WTC11 (cell line): Measurements from ENCODE around the gene PTPRK. TPM values are rescaled to one million over a fixed set of nuclear protein-coding genes. Genes with fewer than 3 reads are reported as not detected.

Experiments used
- ATAC-seq: fragments of 200-7000 bp; cut with Tn5 transposase; 2 replicates; pipeline ENCODE4 v1.10.0; 2021; ENCODE audit warnings: mild to moderate bottlenecking, moderate library complexity
- CTCF ChIA-PET: fragments of 300-600 bp; sonication (Branson Sonifier 250); formaldehyde crosslinking; loops from one replicate; lab custom pipeline; 2021; ENCODE audit warnings: antibody characterized with exemption; lab: Charles Lee
- POLR2A ChIA-PET: fragments of 350-600 bp; sonication (Branson Sonifier 250); formaldehyde crosslinking; loops from one replicate; lab custom pipeline; 2021; ENCODE audit warnings: antibody characterized with exemption; lab: Charles Lee
- DNase-seq: peaks from one replicate; pipeline ENCODE4 v3.0.0; 2021; ENCODE audit warnings: low spot score
- H3K27ac Mint-ChIP-seq: 2 replicates; pipeline ENCODE4 v1.8.0; 2021; ENCODE audit warnings: mixed read lengths
- H3K27me3 Mint-ChIP-seq: 2 replicates; pipeline ENCODE4 v1.8.0; 2021; ENCODE audit warnings: low read depth, mild to moderate bottlenecking, moderate library complexity, mixed read lengths
- H3K36me3 Mint-ChIP-seq: 2 replicates; pipeline ENCODE4 v1.8.0; 2021; ENCODE audit warnings: mixed read lengths
- H3K4me1 Mint-ChIP-seq: 2 replicates; pipeline ENCODE4 v1.8.0; 2022; ENCODE audit warnings: mixed read lengths
- H3K4me3 Mint-ChIP-seq: 2 replicates; pipeline ENCODE4 v1.8.0; 2021; ENCODE audit warnings: mild to moderate bottlenecking, moderate library complexity, mixed read lengths
- H3K9me3 Mint-ChIP-seq: 2 replicates; pipeline ENCODE4 v1.8.0; 2021; ENCODE audit warnings: mixed read lengths
- CREM ChIP-seq: sonication (generic); formaldehyde crosslinking; IDR thresholded peaks from 2 replicates; pipeline ENCODE4 v1.8.1; 2022; ENCODE audit warnings: mild to moderate bottlenecking, missing genetic modification reagents, moderate library complexity
- GABPB1 ChIP-seq: sonication (generic); formaldehyde crosslinking; IDR thresholded peaks from 2 replicates; pipeline ENCODE4 v1.8.1; 2023; ENCODE audit warnings: mild to moderate bottlenecking, missing genetic modification reagents
- GTF2I ChIP-seq: fragments of 250-450 bp; sonication (Bioruptor Pico); conservative IDR thresholded peaks from 2 replicates; pipeline ENCODE4 v1.4.0; 2021; ENCODE audit warnings: mild to moderate bottlenecking
- IRF2 ChIP-seq: sonication (generic); formaldehyde crosslinking; IDR thresholded peaks from 2 replicates; pipeline ENCODE4 v1.8.0; 2022; ENCODE audit warnings: low read depth, missing genetic modification reagents, borderline replicate concordance
- MXD4 ChIP-seq: fragments of 250-450 bp; sonication (Bioruptor Pico); IDR thresholded peaks from 2 replicates; pipeline ENCODE4 v1.8.0; 2021; ENCODE audit warnings: mild to moderate bottlenecking, moderate library complexity, borderline replicate concordance
- NR3C1 ChIP-seq: sonication (generic); formaldehyde crosslinking; conservative IDR thresholded peaks from 2 replicates; pipeline ENCODE4 v1.8.1; 2023; ENCODE audit warnings: low read depth, mild to moderate bottlenecking, missing genetic modification reagents
- OVOL2 ChIP-seq: fragments of 250-450 bp; sonication (Bioruptor Pico); IDR thresholded peaks from 2 replicates; pipeline ENCODE4 v1.9.0; 2021; ENCODE audit warnings: mild to moderate bottlenecking, borderline replicate concordance
- RELA ChIP-seq: sonication (generic); formaldehyde crosslinking; IDR thresholded peaks from 2 replicates; pipeline ENCODE4 v1.8.1; 2022; ENCODE audit warnings: missing genetic modification reagents, mild to moderate bottlenecking, borderline replicate concordance
- SP1 ChIP-seq: sonication (generic); formaldehyde crosslinking; conservative IDR thresholded peaks from 2 replicates; pipeline ENCODE4 v1.8.1; 2022; ENCODE audit warnings: missing genetic modification reagents
- TEAD4 ChIP-seq: sonication (generic); formaldehyde crosslinking; IDR thresholded peaks from 2 replicates; pipeline ENCODE4 v1.8.0; 2022; ENCODE audit warnings: mild to moderate bottlenecking, missing genetic modification reagents
- ZNF121 ChIP-seq: sonication (generic); formaldehyde crosslinking; IDR thresholded peaks from 2 replicates; pipeline ENCODE4 v1.8.0; 2023; ENCODE audit warnings: missing genetic modification reagents
- total RNA-seq: library from RNA; stranded (reverse); gene quantifications from 3 replicates; pipeline ENCODE4 v1.2.3, GENCODE V29; 2021
- TF ChIP-seq, protein P1 (sequence below): sonication (generic); formaldehyde crosslinking; IDR thresholded peaks from 2 replicates; pipeline ENCODE4 v1.8.1; 2023; ENCODE audit warnings: mild to moderate bottlenecking, missing genetic modification reagents
- TF ChIP-seq, protein P2 (sequence below): sonication (generic); formaldehyde crosslinking; conservative IDR thresholded peaks from 2 replicates; pipeline ENCODE4 v1.8.1; 2022; ENCODE audit warnings: mild to moderate bottlenecking, missing genetic modification reagents
- TF ChIP-seq, protein P3 (sequence below): sonication (generic); formaldehyde crosslinking; IDR thresholded peaks from 2 replicates; pipeline ENCODE4 v1.8.0; 2023; ENCODE audit warnings: missing genetic modification reagents
- TF ChIP-seq, protein P4 (sequence below): sonication (generic); formaldehyde crosslinking; IDR thresholded peaks from 2 replicates; pipeline ENCODE4 v1.8.0; 2023; ENCODE audit warnings: mild to moderate bottlenecking, missing genetic modification reagents
- TF ChIP-seq, protein P5 (sequence below): sonication (generic); formaldehyde crosslinking; IDR thresholded peaks from 2 replicates; pipeline ENCODE4 v1.8.1; 2022; ENCODE audit warnings: missing genetic modification reagents, borderline replicate concordance

PTPRK gene
- total RNA-seq, 1 experiment from 2014 or later: 44.8 TPM

DNA sequence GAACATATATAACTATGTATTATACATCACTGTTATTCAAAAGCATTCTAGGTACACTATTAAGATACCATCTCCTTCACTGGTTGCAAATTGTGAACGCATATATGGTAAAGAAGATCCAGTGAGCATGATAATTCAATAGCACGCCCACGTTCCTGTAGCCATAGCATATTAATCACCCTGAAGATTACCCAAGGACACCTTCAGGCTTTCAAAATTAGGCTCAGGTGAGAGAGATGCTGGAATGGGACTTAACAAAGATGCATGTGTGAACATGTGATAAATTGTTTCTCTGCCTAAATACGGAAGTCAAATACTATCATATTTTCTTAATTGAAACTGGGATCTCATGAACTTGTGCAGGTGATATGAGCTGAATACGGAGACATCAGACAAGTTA, 303.5 kb downstream of the PTPRK start:
- no peak overlapping the region for H3K27ac Mint-ChIP-seq
- no peak for ATAC-seq
- H3K4me1 Mint-ChIP-seq: peaks cover 4% of the 10 kb centered on the region; the same call in 1 of the 2 replicates
- H3K36me3 Mint-ChIP-seq: no peaks in the 10 kb centered on the region
- H3K9me3 Mint-ChIP-seq: no peaks in the 10 kb centered on the region
- POLR2A ChIA-PET: no interaction called here
- CTCF ChIA-PET: no interaction called here
- TF ChIP-seq CREM: no peak
- TF ChIP-seq NR3C1 (CRISPR knock-in tag): no peak
- no peak for TF ChIP-seq OVOL2 (CRISPR knock-in tag)
- no peak for DNase-seq
- H3K4me3 Mint-ChIP-seq: no peak overlapping the region
- no peaks in the 10 kb centered on the region for H3K27me3 Mint-ChIP-seq

DNA sequence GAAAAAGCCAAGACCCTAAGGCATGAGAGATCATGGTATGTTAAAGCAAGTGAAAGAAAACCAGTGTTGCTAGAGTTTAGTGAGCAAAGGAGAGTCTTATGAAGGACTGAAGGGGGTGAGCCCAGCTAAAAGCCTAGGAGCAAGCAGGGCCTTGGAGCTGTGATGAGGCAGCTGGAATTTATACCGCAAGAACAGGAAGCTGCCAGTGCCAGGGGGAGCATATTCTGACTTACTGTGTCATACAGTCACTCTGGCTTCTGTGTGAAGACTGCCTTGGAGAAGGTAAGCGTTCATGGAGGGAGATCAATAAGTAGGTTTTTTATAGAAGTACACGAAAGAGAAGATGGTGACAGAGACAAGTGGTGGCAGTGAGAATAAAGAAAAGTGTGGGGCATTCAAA, 310.6 kb downstream of the PTPRK start:
- DNase-seq: no peak
- ATAC-seq: no peak
- Mint-ChIP-seq H3K27me3 (no peaks in the 10 kb centered on the region), H3K9me3 (no peaks in the 10 kb centered on the region), H3K36me3 (no peaks in the 10 kb centered on the region), H3K4me3 (no peak overlapping the region), H3K4me1 (peaks cover 28% of the 10 kb centered on the region), H3K27ac (peak overlapping the region; percentile 63)
- TF ChIP-seq, protein P1, sequence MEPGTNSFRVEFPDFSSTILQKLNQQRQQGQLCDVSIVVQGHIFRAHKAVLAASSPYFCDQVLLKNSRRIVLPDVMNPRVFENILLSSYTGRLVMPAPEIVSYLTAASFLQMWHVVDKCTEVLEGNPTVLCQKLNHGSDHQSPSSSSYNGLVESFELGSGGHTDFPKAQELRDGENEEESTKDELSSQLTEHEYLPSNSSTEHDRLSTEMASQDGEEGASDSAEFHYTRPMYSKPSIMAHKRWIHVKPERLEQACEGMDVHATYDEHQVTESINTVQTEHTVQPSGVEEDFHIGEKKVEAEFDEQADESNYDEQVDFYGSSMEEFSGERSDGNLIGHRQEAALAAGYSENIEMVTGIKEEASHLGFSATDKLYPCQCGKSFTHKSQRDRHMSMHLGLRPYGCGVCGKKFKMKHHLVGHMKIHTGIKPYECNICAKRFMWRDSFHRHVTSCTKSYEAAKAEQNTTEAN (CRISPR knock-in tag): no peak
- TF ChIP-seq RELA (CRISPR knock-in tag) (no peak), TEAD4 (no peak)
- TF ChIP-seq, protein P2, sequence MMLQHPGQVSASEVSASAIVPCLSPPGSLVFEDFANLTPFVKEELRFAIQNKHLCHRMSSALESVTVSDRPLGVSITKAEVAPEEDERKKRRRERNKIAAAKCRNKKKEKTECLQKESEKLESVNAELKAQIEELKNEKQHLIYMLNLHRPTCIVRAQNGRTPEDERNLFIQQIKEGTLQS (CRISPR knock-in tag): no peak
- ChIA-PET CTCF (interaction anchor here (0.7 to 1.4 kb wide), 2 partner anchors 118 to 354 kb away, joined by 3 to 4 read pairs; no protein-coding TSS in a partner anchor), POLR2A (no interaction called here)

DNA sequence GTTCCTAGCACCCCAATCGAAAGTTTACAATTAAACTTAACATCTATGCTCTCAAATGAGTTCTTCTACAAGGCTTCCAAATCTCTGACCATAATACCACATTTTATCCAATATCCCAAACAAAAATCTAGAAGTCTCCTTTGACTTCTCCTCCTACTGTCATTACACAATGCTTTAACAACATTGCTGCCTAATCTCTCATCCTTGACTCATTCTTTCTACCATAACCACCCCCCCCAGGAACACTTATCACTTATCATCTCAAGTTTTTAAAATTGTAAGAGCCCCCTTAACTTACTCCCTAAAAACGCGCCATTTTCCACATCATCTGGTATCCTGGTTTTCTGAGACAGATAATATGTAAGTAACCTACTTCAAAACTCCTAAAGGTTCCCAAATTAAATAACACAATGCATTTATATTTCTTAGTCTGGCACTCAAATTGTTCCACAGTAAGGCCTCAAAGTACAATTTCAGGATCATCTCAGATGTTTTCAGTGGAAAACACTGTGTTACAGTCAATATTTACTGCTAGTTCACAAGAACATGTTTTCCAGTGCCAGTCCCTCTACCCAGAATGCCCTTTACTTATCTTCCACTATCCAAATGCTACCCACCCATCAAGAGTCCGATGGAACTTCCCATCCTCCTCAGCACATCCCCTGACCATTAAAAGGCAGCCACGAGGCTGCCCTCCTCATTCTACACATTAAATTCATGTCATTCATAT, 311.4 kb downstream of the PTPRK start:
- H3K36me3 Mint-ChIP-seq: no peaks in the 10 kb centered on the region
- H3K9me3 Mint-ChIP-seq: no peaks in the 10 kb centered on the region
- peaks cover 35% of the 10 kb centered on the region for H3K4me1 Mint-ChIP-seq
- H3K4me3 Mint-ChIP-seq: no peak overlapping the region
- CTCF ChIA-PET: no interaction called here
- TF ChIP-seq MXD4 (no peak), ZNF121 (CRISPR knock-in tag) (no peak), GABPB1 (CRISPR knock-in tag) (no peak), IRF2 (CRISPR knock-in tag) (no peak), SP1 (CRISPR knock-in tag) (no peak), GTF2I (CRISPR knock-in tag) (no peak)
- TF ChIP-seq, protein P3, sequence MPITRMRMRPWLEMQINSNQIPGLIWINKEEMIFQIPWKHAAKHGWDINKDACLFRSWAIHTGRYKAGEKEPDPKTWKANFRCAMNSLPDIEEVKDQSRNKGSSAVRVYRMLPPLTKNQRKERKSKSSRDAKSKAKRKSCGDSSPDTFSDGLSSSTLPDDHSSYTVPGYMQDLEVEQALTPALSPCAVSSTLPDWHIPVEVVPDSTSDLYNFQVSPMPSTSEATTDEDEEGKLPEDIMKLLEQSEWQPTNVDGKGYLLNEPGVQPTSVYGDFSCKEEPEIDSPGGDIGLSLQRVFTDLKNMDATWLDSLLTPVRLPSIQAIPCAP (CRISPR knock-in tag): no peak
- TF ChIP-seq, protein P4, sequence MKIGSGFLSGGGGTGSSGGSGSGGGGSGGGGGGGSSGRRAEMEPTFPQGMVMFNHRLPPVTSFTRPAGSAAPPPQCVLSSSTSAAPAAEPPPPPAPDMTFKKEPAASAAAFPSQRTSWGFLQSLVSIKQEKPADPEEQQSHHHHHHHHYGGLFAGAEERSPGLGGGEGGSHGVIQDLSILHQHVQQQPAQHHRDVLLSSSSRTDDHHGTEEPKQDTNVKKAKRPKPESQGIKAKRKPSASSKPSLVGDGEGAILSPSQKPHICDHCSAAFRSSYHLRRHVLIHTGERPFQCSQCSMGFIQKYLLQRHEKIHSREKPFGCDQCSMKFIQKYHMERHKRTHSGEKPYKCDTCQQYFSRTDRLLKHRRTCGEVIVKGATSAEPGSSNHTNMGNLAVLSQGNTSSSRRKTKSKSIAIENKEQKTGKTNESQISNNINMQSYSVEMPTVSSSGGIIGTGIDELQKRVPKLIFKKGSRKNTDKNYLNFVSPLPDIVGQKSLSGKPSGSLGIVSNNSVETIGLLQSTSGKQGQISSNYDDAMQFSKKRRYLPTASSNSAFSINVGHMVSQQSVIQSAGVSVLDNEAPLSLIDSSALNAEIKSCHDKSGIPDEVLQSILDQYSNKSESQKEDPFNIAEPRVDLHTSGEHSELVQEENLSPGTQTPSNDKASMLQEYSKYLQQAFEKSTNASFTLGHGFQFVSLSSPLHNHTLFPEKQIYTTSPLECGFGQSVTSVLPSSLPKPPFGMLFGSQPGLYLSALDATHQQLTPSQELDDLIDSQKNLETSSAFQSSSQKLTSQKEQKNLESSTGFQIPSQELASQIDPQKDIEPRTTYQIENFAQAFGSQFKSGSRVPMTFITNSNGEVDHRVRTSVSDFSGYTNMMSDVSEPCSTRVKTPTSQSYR (CRISPR knock-in tag): no peak
- TF ChIP-seq, protein P5, sequence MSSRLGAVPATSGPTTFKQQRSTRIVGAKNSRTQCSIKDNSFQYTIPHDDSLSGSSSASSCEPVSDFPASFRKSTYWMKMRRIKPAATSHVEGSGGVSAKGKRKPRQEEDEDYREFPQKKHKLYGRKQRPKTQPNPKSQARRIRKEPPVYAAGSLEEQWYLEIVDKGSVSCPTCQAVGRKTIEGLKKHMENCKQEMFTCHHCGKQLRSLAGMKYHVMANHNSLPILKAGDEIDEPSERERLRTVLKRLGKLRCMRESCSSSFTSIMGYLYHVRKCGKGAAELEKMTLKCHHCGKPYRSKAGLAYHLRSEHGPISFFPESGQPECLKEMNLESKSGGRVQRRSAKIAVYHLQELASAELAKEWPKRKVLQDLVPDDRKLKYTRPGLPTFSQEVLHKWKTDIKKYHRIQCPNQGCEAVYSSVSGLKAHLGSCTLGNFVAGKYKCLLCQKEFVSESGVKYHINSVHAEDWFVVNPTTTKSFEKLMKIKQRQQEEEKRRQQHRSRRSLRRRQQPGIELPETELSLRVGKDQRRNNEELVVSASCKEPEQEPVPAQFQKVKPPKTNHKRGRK (CRISPR knock-in tag): no peak
- no peak for DNase-seq
- H3K27me3 Mint-ChIP-seq: no peaks in the 10 kb centered on the region
- ATAC-seq: no peak
- POLR2A ChIA-PET: no interaction called here
- H3K27ac Mint-ChIP-seq: no peak overlapping the region
